Tibial nerve (tissue), 4 donors: ENCODE measurements around the gene KRTAP10-3. TPM values are rescaled to one million over a fixed set of nuclear protein-coding genes. Genes with fewer than 3 reads are reported as not detected.

Source experiments
- DNase-seq, 2 donors: peaks; one replicate each; pipeline ENCODE4 v3.0.0-alpha.2; 2019; ENCODE audit warnings: low spot score in 2 of 2
- H3K27ac ChIP-seq, 4 donors: fragments of 200-600 bp; sonication (generic) in 3 of 4; one replicate each; pipeline ENCODE4 v1.5.1; 2017 to 2019; ENCODE audit warnings: mild to moderate bottlenecking in 1 of 4
- H3K27me3 ChIP-seq, 2 donors: fragments of 200-600 bp; sonication (generic) in 1 of 2; one replicate each; pipeline versions ENCODE4 v1.5.1 to v1.6.0; 2017 to 2019
- H3K36me3 ChIP-seq, 3 donors: fragments of 200-600 bp; sonication (generic); one replicate each; pipeline ENCODE4 v1.5.1; 2018 to 2019
- H3K4me1 ChIP-seq, 4 donors: fragments of 200-600 bp; sonication (generic) in 3 of 4; one replicate each; pipeline ENCODE4 v1.5.1; 2017 to 2019
- H3K4me3 ChIP-seq, 4 donors: fragments of 200-600 bp; sonication (generic) in 3 of 4; one replicate each; pipeline ENCODE4 v1.5.1; 2017 to 2019; ENCODE audit warnings: mild to moderate bottlenecking in 1 of 4, moderate library complexity in 1 of 4
- H3K9me3 ChIP-seq, 4 donors: fragments of 200-600 bp; sonication (generic) in 3 of 4; one replicate each; pipeline ENCODE4 v1.5.1; 2017 to 2019
- CTCF ChIP-seq, 5 experiments: fragments of 200-600 bp in 3 of 5; fragments of 450-650 bp in 2 of 5; sonication (generic) in 3 of 5; IDR thresholded peaks; one replicate each; pipeline ENCODE4 v1.5.1; 2016 to 2019; ENCODE audit warnings: antibody characterized with exemption in 5 of 5, mild to moderate bottlenecking in 3 of 5, moderate library complexity in 2 of 5
- EP300 ChIP-seq, 2 donors: sonication (generic); formaldehyde crosslinking; IDR thresholded peaks; one replicate each; pipeline ENCODE4 v1.6.1; 2017; ENCODE audit warnings: antibody characterized with exemption in 2 of 2, mild to moderate bottlenecking in 1 of 2
- POLR2A ChIP-seq, 2 donors: fragments of 450-650 bp; IDR thresholded peaks; one replicate each; pipeline ENCODE4 v1.6.1; 2017; ENCODE audit warnings: antibody characterized with exemption in 2 of 2, mild to moderate bottlenecking in 2 of 2, moderate library complexity in 2 of 2
- WGBS, 2 donors: methylation state at CpG; one replicate each; pipeline ENCODE4 v1.1.5; 2018; 5-methylcytosine and 5-hydroxymethylcytosine counted together
- total RNA-seq, 4 donors: library from RNA; depleted of rRNA; stranded (reverse); fragments of >200 nt; gene quantifications; one replicate each; pipeline ENCODE4 v1.1.0, GENCODE V29; 2016

Gene KRTAP10-3
- total RNA-seq, 4 donors from 2014 or later = not detected

- Histone ChIP-seq H3K4me3 (no peak overlapping the region), H3K9me3 (peaks cover 0 to 22% (median 0%) of the 10 kb centered on the region in 4 donors), H3K36me3 (no peaks in the 10 kb centered on the region), H3K27ac (no peak overlapping the region), H3K27me3 (peaks cover 0 to 17% of the 10 kb centered on the region in 2 donors), H3K4me1 (no peaks in the 10 kb centered on the region)
- WGBS, 2 donors = 71 to 86% methylated on average over 9 to 10 of the region's 10 CpGs
- TF ChIP-seq POLR2A (IDR thresholded peaks at IDR 0.05) (no peak), CTCF (IDR thresholded peaks at IDR 0.05) (no peak)
- DNase-seq = no peak
These were observed 31.7 kb upstream of the KRTAP10-3 start for GRCh38 chr21:44590311-44590721.

GRCh38 chr21:44589586-44590305 lies 31.2 kb upstream of the KRTAP10-3 start:
- Histone ChIP-seq H3K27me3 (peaks cover 0 to 21% of the 10 kb centered on the region in 2 donors), H3K4me3 (no peak overlapping the region), H3K4me1 (no peaks in the 10 kb centered on the region), H3K9me3 (peaks cover 0 to 22% (median 0%) of the 10 kb centered on the region in 4 donors), H3K27ac (no peak overlapping the region), H3K36me3 (no peaks in the 10 kb centered on the region)
- no peak for TF ChIP-seq POLR2A (IDR thresholded peaks at IDR 0.05)
- TF ChIP-seq EP300 (IDR thresholded peaks at IDR 0.05) = no peak
- TF ChIP-seq CTCF (IDR thresholded peaks at IDR 0.05) = no peak
- 79 to 87% methylated on average over 14 to 24 of the region's 24 CpGs for WGBS, 2 donors
- no peak for DNase-seq

GRCh38 chr21:44589094-44589493 lies 30.5 kb upstream of the KRTAP10-3 start:
- peaks cover 0 to 21% of the 10 kb centered on the region in 2 donors for H3K27me3 ChIP-seq
- H3K4me1 ChIP-seq = no peaks in the 10 kb centered on the region
- peaks cover 0 to 22% (median 0%) of the 10 kb centered on the region in 4 donors for H3K9me3 ChIP-seq
- no peaks in the 10 kb centered on the region for H3K36me3 ChIP-seq
- no peak overlapping the region for H3K4me3 ChIP-seq
- H3K27ac ChIP-seq = no peak overlapping the region
- no peak for TF ChIP-seq POLR2A (IDR thresholded peaks at IDR 0.05)
- DNase-seq = no peak
- 88 to 95% methylated on average over 2 of the region's 2 CpGs for WGBS, 2 donors

- no peaks in the 10 kb centered on the region for H3K36me3 ChIP-seq
- WGBS, 2 donors = 81 to 95% methylated on average over 3 of the region's 3 CpGs
- no peaks in the 10 kb centered on the region for H3K4me1 ChIP-seq
- H3K27me3 ChIP-seq = peaks cover 0 to 11% of the 10 kb centered on the region in 2 donors
- no peak for DNase-seq
- TF ChIP-seq POLR2A (IDR thresholded peaks at IDR 0.05) (no peak), EP300 (IDR thresholded peaks at IDR 0.05) (no peak), CTCF (IDR thresholded peaks at IDR 0.05) (no peak)
- H3K4me3 ChIP-seq = no peak overlapping the region
- H3K27ac ChIP-seq = no peak overlapping the region
- peaks cover 0 to 38% (median 3%) of the 10 kb centered on the region in 4 donors for H3K9me3 ChIP-seq
These were observed 27.3 kb upstream of the KRTAP10-3 start for GRCh38 chr21:44585892-44586291.

- Histone ChIP-seq H3K27me3 (peaks cover 0 to 11% of the 10 kb centered on the region in 2 donors), H3K4me1 (no peaks in the 10 kb centered on the region), H3K4me3 (no peak overlapping the region), H3K36me3 (no peaks in the 10 kb centered on the region), H3K27ac (no peak overlapping the region), H3K9me3 (peaks cover 0 to 54% (median 3%) of the 10 kb centered on the region in 4 donors)
- 82 to 85% methylated on average over 6 of the region's 6 CpGs for WGBS, 2 donors
- DNase-seq = no peak
- no peak for TF ChIP-seq POLR2A (IDR thresholded peaks at IDR 0.05)
- no peak for TF ChIP-seq EP300 (IDR thresholded peaks at IDR 0.05)
- TF ChIP-seq CTCF (IDR thresholded peaks at IDR 0.05) = no peak
These were observed 25.2 kb upstream of the KRTAP10-3 start for GRCh38 chr21:44583800-44584147.
